Keratinocyte (primary cell): Measurements from ENCODE around the gene ZFYVE28. TPM values are rescaled to one million over a fixed set of nuclear protein-coding genes. Genes with fewer than 3 reads are reported as not detected.

Source experiments
- DNase-seq: peaks from one replicate; pipeline ENCODE4 v3.0.0-alpha.2; 2011; ENCODE audit warnings: low read depth, missing footprints, low spot score
- FAIRE-seq: peaks from 2 replicates; lab custom pipeline; 2011; peaks lifted over from hg19 to GRCh38; lab: Jason Lieb, UNC
- H2AFZ ChIP-seq: 2 replicates; pipeline ENCODE4 v1.6.0; 2012; ENCODE audit warnings: low read length, control low read depth, inconsistent platforms; ENCODE audit not compliant: control insufficient read depth
- H3K27ac ChIP-seq: 2 replicates; pipeline ENCODE4 v1.5.1; 2011; ENCODE audit warnings: low read length; ENCODE audit not compliant: control insufficient read depth, insufficient read depth
- H3K27me3 ChIP-seq: 3 replicates; pipeline ENCODE4 v1.6.0; 2011; ENCODE audit warnings: low read length; ENCODE audit not compliant: control insufficient read depth, insufficient read depth; ENCODE audit errors: extremely low read depth
- H3K36me3 ChIP-seq, 2 experiments: 2 replicates in 1 of 2; 3 replicates in 1 of 2; pipeline ENCODE4 v1.5.1; 2011; ENCODE audit warnings: low read length in 2 of 2, mild to moderate bottlenecking in 1 of 2; ENCODE audit not compliant: control insufficient read depth in 2 of 2, insufficient read depth in 2 of 2; ENCODE audit errors: extremely low read depth in 1 of 2
- H3K4me1 ChIP-seq: 3 replicates; pipeline ENCODE4 v1.5.1; 2011; ENCODE audit warnings: low read length; ENCODE audit not compliant: control insufficient read depth, insufficient read depth; ENCODE audit errors: extremely low read depth
- H3K4me2 ChIP-seq: 3 replicates; pipeline ENCODE4 v1.6.0; 2011; ENCODE audit warnings: low read depth, low read length; ENCODE audit not compliant: control insufficient read depth, insufficient read depth; ENCODE audit errors: extremely low read depth
- H3K4me3 ChIP-seq, 3 experiments: fragments of 200-600 bp in 1 of 3; sonication (generic) in 1 of 3; 2 replicates in 2 of 3; 3 replicates in 1 of 3; pipeline ENCODE4 v1.5.1; 2011 to 2016; ENCODE audit warnings: low read length in 3 of 3, mild to moderate bottlenecking in 3 of 3, control low read depth in 2 of 3, inconsistent platforms in 1 of 3, low read depth in 1 of 3, mixed read lengths in 1 of 3, mixed run types in 1 of 3, moderate library complexity in 1 of 3; ENCODE audit not compliant: control insufficient read depth in 2 of 3, insufficient read depth in 2 of 3; ENCODE audit errors: extremely low read depth in 1 of 3
- H3K79me2 ChIP-seq: 2 replicates; pipeline ENCODE4 v1.6.0; 2012; ENCODE audit warnings: low read length; ENCODE audit not compliant: control insufficient read depth, insufficient read depth
- H3K9ac ChIP-seq: 3 replicates; pipeline ENCODE4 v1.6.0; 2011; ENCODE audit warnings: low read length; ENCODE audit not compliant: control insufficient read depth, insufficient read depth; ENCODE audit errors: extremely low read depth
- H3K9me1 ChIP-seq: 3 replicates; pipeline ENCODE4 v1.6.0; 2011; ENCODE audit warnings: low read length; ENCODE audit not compliant: control insufficient read depth, insufficient read depth; ENCODE audit errors: extremely low read depth
- H3K9me3 ChIP-seq: 2 replicates; pipeline ENCODE4 v1.5.1; 2012; ENCODE audit warnings: low read depth, low read length; ENCODE audit not compliant: control insufficient read depth
- H4K20me1 ChIP-seq: 3 replicates; pipeline ENCODE4 v1.6.0; 2011; ENCODE audit warnings: low read length; ENCODE audit not compliant: control insufficient read depth, insufficient read depth; ENCODE audit errors: extremely low read depth
- CTCF ChIP-seq, 3 experiments: IDR thresholded peaks in 1 of 3; conservative IDR thresholded peaks in 1 of 3; optimal IDR thresholded peaks in 1 of 3; 2 replicates in 2 of 3; 3 replicates in 1 of 3; pipeline versions ENCODE3 to v1.5.1; 2011; ENCODE audit warnings: low read length in 3 of 3, mild to moderate bottlenecking in 3 of 3, moderate library complexity in 2 of 3, control low read depth in 1 of 3, inconsistent platforms in 1 of 3; ENCODE audit not compliant: insufficient read depth in 2 of 3; ENCODE audit errors: extremely low read depth in 1 of 3
- EZH2 ChIP-seq: IDR thresholded peaks from one replicate; pipeline ENCODE4 v1.6.1; 2012; ENCODE audit warnings: inconsistent platforms, mild to moderate bottlenecking, low read length, moderate library complexity
- dilution Hi-C: fragments of 300-500 bp; cut with MboI; formaldehyde crosslinking; loops from one replicate; pipeline ENCODE4 v1.7.0; 2020; ENCODE audit warnings: low sequenced_read_pairs; ENCODE audit not compliant: extremely low pct_ligation_motif_present
- polyA plus RNA-seq, 5 experiments: library from polyadenylated mRNA; depleted of rRNA in 3 of 5; stranded (reverse) in 3 of 5; stranded (forward) in 1 of 5; unstranded in 1 of 5; fragments of >200 nt; gene quantifications; 1 replicate in 1 of 5; 2 replicates in 3 of 5; 3 replicates in 1 of 5; pipeline versions ENCODE4 v1.2.1 to v1.2.3, GENCODE V29; 2011 to 2012; ENCODE audit warnings: missing spikeins in 2 of 5, low read depth in 1 of 5, low replicate concordance in 1 of 5

The ZFYVE28 gene
- polyA plus RNA-seq, 1 donor (not counting 4 experiments of a cell fraction or from before 2014, with no cell fraction given) = 0.33 TPM

GRCh38 chr4:2292646-2293108 lies 125.8 kb downstream of the ZFYVE28 start:
- Histone ChIP-seq H2AFZ (no peak overlapping the region), H3K9ac (no peak overlapping the region), H3K79me2 (no peaks in the 10 kb centered on the region), H3K9me1 (no peaks in the 10 kb centered on the region), H3K9me3 (no peaks in the 10 kb centered on the region), H3K36me3 (no peaks in the 10 kb centered on the region), H4K20me1 (no peaks in the 10 kb centered on the region), H3K4me2 (no peak overlapping the region), H3K4me3 (no peak overlapping the region), H3K27ac (no peak overlapping the region), H3K4me1 (no peaks in the 10 kb centered on the region), H3K27me3 (peaks cover 9% of the 10 kb centered on the region)
- FAIRE-seq (no peak), DNase-seq (no peak)
- TF ChIP-seq EZH2 = no peak
- no peak for TF ChIP-seq CTCF (optimal IDR thresholded peaks at IDR 0.05 in 1 of 3, IDR thresholded peaks at IDR 0.05 in 1 of 3, conservative IDR thresholded peaks at IDR 0.05 in 1 of 3; ENCODE audit: extremely low read depth in 1 of 3, insufficient read depth in 2 of 3, low read length in 3 of 3)
- dilution Hi-C loops = no loop called here

- FAIRE-seq = no peak
- Histone ChIP-seq H3K4me1 (no peaks in the 10 kb centered on the region), H2AFZ (no peak overlapping the region), H3K4me3 (no peak overlapping the region), H3K9me1 (no peaks in the 10 kb centered on the region), H3K9ac (no peak overlapping the region), H3K36me3 (no peaks in the 10 kb centered on the region), H3K27ac (no peak overlapping the region), H3K27me3 (peaks cover 9% of the 10 kb centered on the region), H4K20me1 (no peaks in the 10 kb centered on the region), H3K79me2 (no peaks in the 10 kb centered on the region), H3K9me3 (no peaks in the 10 kb centered on the region), H3K4me2 (no peak overlapping the region)
- DNase-seq = no peak
- TF ChIP-seq CTCF (optimal IDR thresholded peaks at IDR 0.05 in 1 of 3, IDR thresholded peaks at IDR 0.05 in 1 of 3, conservative IDR thresholded peaks at IDR 0.05 in 1 of 3; ENCODE audit: extremely low read depth in 1 of 3, insufficient read depth in 2 of 3, low read length in 3 of 3) = no peak
- no peak for TF ChIP-seq EZH2
- dilution Hi-C loops = no loop called here
Observed at GRCh38 chr4:2291705-2292645, 126.5 kb downstream of the ZFYVE28 start.
